PC-3 (cell line): ENCODE data around the gene TSSC4.

Experiments used
- EZH2 ChIP-seq: fragments of 300-600 bp; sonication (generic); IDR thresholded peaks from one replicate; pipeline ENCODE4 v1.6.1; 2017; ENCODE audit warnings: antibody characterized with exemption, mild to moderate bottlenecking, low read length; ENCODE audit not compliant: unreplicated experiment
- EZH2phosphoT487 ChIP-seq: fragments of 300-600 bp; sonication (generic); IDR thresholded peaks from 2 replicates; pipeline ENCODE4 v1.6.1; 2018; ENCODE audit warnings: mild to moderate bottlenecking, antibody characterized with exemption, low read length, borderline replicate concordance
- TF ChIP-seq, protein P1 (sequence below): fragments of 300-600 bp; sonication (generic); conservative IDR thresholded peaks from 2 replicates; pipeline ENCODE4 v1.5.1; 2017; ENCODE audit warnings: antibody characterized with exemption, low read depth, mild to moderate bottlenecking, low read length

DNA sequence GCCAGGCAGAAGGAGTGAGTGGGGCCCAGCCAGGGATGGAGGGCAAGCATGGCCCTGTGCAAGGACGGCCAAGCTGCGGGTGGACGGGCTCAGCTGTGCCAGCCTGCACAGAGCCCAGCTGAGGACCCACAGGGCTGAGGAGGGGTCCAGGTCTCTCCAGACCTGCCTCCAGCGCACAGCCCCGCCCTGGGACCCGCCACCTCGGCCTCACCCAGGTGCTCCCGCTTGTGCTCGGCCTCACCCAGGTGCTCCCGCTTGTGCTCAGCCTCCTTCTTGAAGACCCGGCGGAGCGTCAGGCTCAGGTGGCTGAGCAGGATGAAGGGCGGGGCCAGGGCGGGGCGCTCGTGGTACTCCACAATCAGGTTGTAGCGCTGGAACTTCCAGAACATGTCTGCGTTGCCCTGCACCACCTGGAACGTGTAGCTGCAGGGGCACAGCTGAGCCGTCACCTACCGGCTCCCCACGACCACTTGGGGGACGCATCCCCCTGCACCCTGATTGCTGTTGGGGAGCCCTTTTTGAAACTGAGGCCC, 6.4 kb downstream of the TSSC4 start:
- TF ChIP-seq, protein P1, sequence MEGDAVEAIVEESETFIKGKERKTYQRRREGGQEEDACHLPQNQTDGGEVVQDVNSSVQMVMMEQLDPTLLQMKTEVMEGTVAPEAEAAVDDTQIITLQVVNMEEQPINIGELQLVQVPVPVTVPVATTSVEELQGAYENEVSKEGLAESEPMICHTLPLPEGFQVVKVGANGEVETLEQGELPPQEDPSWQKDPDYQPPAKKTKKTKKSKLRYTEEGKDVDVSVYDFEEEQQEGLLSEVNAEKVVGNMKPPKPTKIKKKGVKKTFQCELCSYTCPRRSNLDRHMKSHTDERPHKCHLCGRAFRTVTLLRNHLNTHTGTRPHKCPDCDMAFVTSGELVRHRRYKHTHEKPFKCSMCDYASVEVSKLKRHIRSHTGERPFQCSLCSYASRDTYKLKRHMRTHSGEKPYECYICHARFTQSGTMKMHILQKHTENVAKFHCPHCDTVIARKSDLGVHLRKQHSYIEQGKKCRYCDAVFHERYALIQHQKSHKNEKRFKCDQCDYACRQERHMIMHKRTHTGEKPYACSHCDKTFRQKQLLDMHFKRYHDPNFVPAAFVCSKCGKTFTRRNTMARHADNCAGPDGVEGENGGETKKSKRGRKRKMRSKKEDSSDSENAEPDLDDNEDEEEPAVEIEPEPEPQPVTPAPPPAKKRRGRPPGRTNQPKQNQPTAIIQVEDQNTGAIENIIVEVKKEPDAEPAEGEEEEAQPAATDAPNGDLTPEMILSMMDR: no peak
- TF ChIP-seq EZH2phosphoT487 (no peak), EZH2 (no peak)
